GM13977 (cell line): ENCODE measurements around the gene ODAM.
A peak's percentile ranks its signal among the peaks of the same experiment; 100 is the strongest.

Source experiments
- DNase-seq: peaks from one replicate; pipeline ENCODE4 v3.0.0; 2012; ENCODE audit warnings: low spot score
- in situ Hi-C: fragments of 300-500 bp; cut with MboI; formaldehyde crosslinking; loops from one replicate; pipeline ENCODE4 v1.12.0; 2022; ENCODE audit warnings: low sequenced_read_pairs, low pct_unique_long_range_greater_than_20kb, mixed read lengths, inconsistent platforms; ENCODE audit not compliant: unreplicated experiment
- TF ChIP-seq, protein P1 (sequence below): IDR thresholded peaks from 2 replicates; pipeline ENCODE4 v1.5.1; 2012; ENCODE audit warnings: mild to moderate bottlenecking, control low read depth; ENCODE audit not compliant: insufficient read depth; ENCODE audit errors: extremely low read depth, missing control alignments

The ODAM gene

DNA sequence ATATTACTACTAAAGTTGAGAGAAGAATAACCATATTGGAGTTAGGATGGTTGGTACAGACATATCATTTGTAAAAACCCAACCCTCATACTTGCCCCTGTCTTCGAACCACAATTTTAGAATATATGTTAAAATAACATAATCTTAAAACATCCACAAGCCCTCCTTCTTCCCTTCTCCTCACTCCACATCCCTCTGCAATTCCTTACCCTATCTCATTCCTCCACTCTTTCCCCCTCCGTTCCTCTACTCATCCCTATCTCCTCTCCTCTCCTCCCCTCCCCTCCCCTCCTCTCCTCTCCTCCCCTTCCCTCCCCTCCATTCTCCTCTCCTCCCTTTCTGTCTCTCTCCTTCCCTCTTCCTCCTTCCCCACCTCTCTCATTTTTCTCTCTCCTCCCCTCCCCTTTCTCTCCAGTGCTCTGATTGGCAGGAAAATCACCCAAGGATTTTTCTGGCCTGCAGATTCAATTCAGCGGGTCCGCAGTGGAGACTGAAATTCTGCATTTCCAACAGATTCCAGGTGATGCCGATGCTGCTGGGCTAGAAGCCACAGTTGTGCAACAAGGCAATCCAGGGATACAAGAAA, 17.4 kb upstream of the ODAM start:
- in situ Hi-C loops: loop anchor here (25.0 kb wide), 2 partner anchors 266 to 491 kb away; no protein-coding TSS in a partner anchor
- TF ChIP-seq, protein P1, sequence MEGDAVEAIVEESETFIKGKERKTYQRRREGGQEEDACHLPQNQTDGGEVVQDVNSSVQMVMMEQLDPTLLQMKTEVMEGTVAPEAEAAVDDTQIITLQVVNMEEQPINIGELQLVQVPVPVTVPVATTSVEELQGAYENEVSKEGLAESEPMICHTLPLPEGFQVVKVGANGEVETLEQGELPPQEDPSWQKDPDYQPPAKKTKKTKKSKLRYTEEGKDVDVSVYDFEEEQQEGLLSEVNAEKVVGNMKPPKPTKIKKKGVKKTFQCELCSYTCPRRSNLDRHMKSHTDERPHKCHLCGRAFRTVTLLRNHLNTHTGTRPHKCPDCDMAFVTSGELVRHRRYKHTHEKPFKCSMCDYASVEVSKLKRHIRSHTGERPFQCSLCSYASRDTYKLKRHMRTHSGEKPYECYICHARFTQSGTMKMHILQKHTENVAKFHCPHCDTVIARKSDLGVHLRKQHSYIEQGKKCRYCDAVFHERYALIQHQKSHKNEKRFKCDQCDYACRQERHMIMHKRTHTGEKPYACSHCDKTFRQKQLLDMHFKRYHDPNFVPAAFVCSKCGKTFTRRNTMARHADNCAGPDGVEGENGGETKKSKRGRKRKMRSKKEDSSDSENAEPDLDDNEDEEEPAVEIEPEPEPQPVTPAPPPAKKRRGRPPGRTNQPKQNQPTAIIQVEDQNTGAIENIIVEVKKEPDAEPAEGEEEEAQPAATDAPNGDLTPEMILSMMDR: no peak
- DNase-seq: no peak

DNA sequence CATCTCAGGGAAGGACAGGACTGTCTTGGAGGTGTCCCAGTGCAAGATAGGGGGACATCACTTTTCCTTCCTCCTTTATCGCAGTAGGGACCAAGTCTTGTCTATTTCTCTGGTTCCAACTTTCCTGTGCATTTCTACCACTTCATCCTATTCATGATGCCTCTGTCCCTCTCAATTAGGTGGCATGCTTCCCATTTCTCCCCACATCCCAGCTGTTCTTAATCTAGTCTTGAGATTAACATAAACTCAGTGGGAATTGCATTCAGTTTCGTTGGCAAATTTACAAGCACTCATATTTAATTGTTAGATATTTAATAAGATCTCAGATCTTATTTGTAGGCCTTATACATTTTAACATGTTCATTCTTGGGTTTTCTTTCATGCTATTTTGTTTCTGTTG, 15.7 kb upstream of the ODAM start:
- no peak for DNase-seq
- TF ChIP-seq, protein P1: no peak
- in situ Hi-C loops: loop anchor here (25.0 kb wide), 2 partner anchors 268 to 493 kb away; no protein-coding TSS in a partner anchor

DNA sequence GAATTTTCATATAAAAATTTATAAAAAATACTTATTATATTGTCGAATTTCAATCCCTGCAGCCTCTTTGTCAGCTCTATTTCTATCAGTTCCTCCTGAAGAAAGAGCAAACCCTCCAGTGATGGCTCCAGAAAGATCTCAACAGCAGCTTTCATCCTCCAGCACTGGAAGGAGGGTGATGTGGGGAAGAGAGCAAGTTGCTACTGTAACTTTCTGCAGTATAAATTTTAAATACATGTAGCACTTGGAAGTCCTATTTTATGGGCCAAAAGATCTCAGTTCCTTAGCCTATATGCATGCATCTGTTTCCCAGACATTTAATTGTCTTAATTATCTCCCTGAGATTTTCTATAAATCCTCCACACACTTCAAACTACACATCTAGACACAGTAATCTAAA, 13.7 kb upstream of the ODAM start:
- TF ChIP-seq, protein P1: no peak
- in situ Hi-C loops: loop anchor here (25.0 kb wide), 2 partner anchors 270 to 495 kb away; no protein-coding TSS in a partner anchor
- no peak for DNase-seq

- DNase-seq: no peak
- TF ChIP-seq, protein P1: no peak
- in situ Hi-C loops: loop anchor here (25.0 kb wide), 2 partner anchors 270 to 495 kb away; no protein-coding TSS in a partner anchor
Observed at GRCh38 chr4:70182517-70183167, 12.9 kb upstream of the ODAM start.

DNA sequence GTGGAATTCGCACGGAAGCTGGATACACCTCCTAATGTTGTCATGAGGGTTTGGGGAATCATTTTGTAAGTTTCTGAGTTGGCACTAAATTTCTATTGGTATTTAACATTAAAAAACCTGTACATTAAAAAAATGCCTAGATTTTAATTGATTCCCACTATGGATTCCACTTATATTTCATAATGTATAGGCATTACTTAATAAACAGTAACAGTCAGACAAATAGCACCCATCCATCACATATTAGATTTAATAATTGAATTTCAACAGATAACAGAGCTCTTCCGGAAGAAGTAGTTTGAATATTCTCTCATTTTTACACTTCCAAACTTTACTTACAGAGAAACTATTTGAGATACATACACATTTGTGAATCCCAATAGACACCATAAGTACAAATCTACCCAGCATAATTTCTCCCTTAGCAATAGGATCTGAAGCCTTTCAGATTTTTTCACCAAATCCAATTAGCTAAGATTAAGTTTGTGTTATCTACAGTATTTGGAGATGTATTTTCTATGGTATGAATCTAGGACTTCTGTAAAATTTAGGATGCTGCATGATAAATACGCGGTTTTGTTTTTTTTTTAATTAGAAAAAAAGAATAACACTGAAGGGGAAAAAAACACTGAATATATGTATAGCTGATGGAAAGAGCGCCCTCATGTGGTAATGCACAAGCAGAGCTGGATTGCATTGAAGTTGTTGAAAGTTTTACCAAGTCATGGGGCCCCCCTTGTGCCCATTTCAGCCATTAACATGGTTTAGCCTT, 12.2 kb upstream of the ODAM start:
- DNase-seq: peak; percentile 14
- in situ Hi-C loops: loop anchor here (25.0 kb wide), 2 partner anchors 271 to 496 kb away; no protein-coding TSS in a partner anchor

GRCh38 chr4:70183940-70184246, 11.6 kb upstream of the ODAM start:
- TF ChIP-seq, protein P1: no peak
- DNase-seq: no peak
- in situ Hi-C loops: loop anchor here (25.0 kb wide), 2 partner anchors 272 to 497 kb away; no protein-coding TSS in a partner anchor

More for the DNA sequence above, 12.2 kb upstream of the ODAM start:
- TF ChIP-seq, protein P1: peak; percentile 79
